CD4-positive, alpha-beta T cell treated with Interleukin-1 beta for 1 hour (primary cell): ENCODE measurements around the gene GZF1.

Source experiments
- DNase-seq, 2 donors: peaks; one replicate each; pipeline ENCODE4 v3.0.0-alpha.2; 2020 to 2022

The GZF1 gene

DNA sequence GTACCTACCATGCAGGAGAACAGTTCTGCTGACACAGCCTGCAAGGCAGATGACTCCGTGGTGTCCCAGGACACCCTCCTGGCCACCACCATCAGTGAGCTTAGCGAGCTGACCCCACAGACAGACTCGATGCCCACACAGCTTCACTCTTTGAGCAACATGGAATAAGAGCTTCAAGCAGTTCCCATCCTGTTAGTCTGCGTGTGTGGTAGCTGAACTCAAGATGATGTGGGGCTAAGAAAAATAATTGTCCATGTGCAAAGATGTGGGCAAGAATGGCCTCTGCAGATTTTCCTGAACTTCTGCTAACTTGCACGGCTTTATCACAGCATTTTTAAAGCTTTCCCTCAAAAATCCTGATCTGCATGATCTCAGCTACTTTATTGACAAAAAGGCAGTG is 8.3 kb downstream of the GZF1 start:
- DNase-seq = no peak

DNA sequence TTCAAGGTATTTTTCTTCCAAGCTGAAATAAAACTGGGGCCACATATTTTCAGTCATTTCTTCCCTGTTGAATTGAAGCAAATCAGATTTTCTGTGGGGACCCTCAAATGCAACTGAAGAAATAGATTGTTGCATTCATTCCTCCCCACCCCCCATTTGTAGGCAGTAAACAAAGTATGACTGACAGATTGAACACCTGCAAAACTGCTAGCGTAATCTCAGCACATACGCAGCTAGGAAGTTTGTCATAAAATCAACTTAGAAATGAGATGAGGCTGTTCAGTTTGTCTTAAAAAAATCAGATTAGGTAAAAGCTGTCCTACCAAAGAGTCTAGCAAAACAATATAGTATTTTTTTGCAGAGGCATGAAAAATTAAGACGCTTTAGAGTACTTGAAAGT is 8.9 kb downstream of the GZF1 start:
- no peak for DNase-seq

GRCh38 chr20:23371496-23371895 is 9.5 kb downstream of the GZF1 start:
- no peak for DNase-seq

DNA sequence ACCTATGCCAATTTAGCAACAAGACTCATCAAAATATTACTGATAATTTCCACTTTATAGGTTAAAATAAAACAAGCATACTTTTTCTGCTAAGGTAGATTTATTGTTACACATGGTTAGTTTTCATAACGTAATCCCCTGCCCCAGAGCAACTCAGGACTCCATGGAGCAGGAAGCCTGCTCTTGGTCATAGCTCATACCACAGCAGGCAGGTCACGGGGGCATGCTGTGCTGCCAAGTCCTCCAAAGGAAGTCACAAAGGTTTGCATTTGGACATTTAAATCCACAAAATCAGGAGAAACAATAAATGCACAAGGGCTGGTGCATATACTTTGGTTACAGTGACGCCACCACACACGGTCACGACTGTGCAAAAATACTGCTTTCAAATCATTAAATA is 12.5 kb downstream of the GZF1 start:
- DNase-seq = no peak

DNA sequence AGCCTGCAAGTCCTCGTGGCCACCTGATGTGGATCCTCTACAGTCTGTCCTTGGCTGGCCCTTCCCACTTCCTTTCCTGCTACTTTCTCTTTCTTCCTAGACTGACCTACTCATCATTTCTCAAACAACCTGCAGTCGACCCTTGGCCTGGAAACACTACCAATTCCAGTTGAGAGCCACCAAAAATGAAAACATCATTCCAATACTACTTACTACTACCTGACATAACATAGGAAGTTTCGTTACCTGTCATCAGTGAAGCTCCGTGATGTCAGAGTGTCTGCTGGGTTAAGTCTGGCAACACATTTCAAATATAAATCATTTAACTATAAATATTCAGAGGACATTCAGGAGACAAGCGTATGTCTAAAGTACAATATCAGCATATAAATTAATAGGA is 13.8 kb downstream of the GZF1 start:
- no peak for DNase-seq

- DNase-seq = no peak
These were observed 17.8 kb downstream of the GZF1 start for GRCh38 chr20:23379772-23380171.

DNA sequence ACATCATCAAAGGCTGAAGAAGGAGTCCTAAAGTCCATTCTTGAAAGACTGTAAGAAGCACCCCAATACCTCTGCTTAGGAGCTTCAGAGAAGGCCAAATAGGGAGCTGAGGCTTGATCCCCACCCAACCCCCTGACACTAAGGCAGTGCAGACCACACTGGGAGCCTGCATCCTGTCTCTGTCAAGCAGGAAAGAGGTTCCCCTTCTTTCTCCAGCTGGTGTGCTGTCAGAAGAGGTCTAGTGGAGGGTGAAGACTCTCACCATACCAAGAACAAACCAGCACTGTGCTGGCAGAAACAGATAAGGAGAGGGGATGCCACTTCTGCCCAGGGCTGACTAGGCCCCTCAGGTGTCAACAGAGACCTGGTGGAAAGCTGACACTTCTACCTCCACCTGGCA is 19.9 kb downstream of the GZF1 start:
- DNase-seq = no peak

DNA sequence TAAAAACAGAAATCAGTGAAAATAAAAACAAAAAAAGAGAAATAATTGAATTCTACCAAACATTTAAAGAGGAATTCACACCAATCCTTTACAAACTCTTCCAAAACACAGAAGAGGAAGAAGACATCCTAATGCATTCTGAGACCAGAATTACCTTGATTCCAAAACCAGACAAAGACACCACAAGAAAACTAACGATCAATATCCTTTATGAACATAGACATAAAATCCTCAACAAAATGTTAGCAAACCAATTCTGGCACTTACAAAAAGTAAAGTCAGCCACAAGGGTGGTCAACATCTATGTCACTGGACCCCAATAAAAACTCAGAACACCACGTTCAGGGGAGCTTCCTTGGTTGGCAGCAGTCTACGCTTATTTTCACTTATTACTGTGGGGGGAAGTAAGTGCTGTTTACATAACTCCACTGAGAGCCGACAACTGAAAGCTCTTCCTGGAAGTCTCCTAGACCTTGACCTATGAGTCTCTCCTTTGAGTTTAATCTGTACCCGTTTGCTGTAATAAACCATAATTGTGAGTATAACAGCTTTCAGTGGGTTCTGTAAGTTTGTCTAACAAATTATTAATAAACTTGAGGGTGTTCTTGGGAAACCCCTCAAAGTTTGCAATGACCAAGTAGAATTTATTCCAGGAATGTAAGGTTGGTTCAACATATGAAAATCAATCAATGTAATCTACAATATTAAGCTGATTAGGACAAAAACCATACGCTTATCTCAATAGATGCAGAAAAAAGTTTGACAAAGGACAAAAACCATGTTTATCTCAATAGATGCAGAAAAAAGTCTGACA is 24.5 kb downstream of the GZF1 start:
- no peak for DNase-seq

DNA sequence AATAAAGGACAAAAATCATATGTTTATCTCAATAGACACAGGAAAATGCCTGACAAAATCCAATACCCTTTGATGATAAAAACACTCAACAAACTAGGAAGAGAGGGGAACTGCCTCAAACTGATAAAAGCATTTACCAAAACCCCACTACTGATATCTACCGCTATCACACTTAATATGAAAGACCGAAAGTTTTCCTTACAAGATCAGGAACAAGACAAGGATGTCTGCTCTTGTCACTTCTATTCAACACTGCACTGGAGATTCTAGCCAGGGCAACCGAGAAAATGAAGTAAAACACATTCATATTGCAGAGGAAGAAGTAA is 25.1 kb downstream of the GZF1 start:
- no peak for DNase-seq

- no peak for DNase-seq
These were observed 28.3 kb downstream of the GZF1 start for GRCh38 chr20:23390091-23390774.

- DNase-seq = no peak
These were observed 29.8 kb downstream of the GZF1 start for GRCh38 chr20:23391707-23392310.

DNA sequence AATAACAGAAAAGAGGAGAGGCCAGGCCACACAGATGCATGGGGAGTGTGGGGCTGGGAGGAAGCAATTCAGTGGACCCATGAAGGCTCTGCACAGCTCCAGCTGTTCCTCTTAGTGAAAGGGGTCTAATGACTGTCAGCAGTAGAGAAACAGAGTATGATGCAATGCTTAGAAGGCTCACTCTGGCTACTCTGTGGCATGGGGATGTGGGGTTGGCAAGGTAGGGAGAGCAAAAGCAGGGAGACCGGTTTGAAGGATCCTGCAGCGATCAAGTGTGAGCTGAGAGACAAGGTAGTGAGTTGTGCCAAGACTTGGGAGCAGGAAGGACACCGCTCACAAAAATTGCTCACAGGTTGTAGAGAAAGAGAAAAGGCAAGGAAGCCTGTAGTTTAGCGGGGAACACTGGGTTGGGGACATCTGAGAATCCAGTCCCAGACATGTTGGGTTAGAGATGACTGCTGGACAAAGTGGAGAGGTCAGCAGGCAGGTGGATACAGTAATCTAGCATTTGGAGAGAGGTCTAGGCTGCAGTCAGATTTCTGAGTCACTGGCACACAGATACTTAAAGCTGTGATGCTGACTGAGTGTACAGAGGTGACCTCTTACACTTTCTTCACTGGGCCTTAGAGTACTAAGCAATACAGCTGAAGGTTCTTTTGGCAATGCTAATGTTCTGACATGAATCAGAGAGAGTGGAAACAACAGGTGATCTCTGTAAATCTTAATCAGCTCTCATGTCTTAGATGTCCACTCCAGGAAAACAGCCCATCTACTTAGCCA is 32.2 kb downstream of the GZF1 start:
- no peak for DNase-seq

- no peak for DNase-seq
These were observed 35.1 kb downstream of the GZF1 start for GRCh38 chr20:23396950-23397627.

GRCh38 chr20:23397961-23398360 is 36.0 kb downstream of the GZF1 start:
- DNase-seq = no peak

DNA sequence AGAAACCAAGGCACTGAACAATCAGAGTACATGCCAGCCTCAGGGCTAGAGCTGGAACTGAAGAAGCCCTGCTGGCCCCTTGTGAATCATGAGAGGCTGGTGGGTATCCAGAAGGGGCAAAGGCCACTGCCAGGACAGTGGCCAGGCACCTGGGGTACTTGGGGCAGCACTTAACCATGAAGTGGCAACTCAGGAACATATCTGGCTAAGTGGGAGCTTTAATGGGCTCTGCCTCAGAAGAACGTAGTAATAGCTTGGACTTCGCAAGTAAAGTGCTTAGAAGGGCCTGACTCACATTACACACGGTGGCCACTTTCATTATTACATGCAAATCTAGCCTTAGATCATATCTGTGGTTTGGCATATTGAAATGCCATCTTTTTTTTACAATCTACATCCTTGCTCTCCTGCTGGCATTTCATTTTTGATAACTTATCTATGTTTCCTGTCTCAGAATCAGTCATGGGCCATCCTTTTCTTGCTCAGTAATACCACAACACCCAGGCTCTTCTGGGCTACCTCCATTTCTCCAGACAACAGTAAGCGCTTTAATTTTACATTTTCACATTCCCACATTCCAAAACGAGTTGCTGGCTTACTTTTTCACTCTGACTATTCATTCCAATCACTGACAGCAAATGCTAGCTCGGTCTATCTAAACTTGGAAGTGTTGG is 37.7 kb downstream of the GZF1 start:
- DNase-seq = no peak

DNA sequence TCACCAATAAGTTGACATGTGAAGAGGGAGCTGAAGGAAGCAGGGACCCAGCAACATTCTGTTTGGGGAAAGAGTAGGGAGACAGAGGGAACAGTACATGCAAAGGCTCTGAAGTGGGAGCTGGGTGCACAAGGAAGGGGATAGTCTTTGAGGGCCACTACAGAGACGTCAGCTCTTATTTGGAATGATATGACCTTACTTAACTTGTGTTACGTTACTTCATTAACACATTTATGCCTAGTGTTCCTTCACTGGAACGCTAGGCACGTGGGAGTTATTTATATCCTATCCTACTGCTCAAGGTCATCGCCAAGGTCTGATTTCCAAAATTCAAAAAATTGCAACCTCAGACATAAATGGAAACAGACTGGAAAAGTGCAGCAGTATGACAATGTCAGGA is 39.1 kb downstream of the GZF1 start:
- DNase-seq = no peak

DNA sequence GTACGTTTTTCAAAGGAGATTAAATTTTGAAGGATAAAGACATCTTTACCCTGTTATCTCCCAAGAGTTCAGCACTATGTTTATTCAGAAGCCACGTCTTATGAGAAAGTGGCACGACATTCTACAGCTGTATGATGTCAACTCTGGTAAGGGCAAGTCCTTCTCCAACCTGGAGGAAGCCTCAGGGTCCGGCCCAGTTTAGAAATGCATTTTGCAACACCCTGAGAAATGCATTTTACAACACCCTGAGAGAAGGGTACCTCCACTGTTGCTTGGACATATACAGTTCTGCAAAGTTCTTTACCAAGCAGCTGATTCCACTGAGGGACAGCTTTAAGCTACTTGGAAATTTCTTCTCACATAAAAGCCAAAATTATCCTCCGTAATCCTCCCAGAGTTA is 41.8 kb downstream of the GZF1 start:
- DNase-seq = no peak

DNA sequence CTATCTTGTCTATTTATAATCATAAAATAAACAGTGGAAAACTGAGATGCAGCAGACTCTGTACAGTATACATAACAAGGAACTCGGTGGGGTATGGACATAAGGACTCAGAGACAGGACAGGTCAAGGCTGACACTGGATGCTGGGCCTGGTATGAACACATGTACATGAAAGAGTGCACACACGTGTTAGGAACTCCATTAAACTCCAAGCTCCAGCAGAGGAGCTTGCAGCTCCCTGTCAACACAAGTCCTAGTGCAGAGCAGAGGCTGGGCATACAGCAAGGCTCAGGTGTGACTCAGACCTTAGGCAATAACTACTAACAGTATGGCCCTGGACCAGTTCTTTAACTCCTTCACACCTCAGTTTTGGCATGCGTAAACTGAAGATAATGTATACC is 42.2 kb downstream of the GZF1 start:
- DNase-seq = no peak

GRCh38 chr20:23406880-23407279 is 44.9 kb downstream of the GZF1 start:
- DNase-seq = no peak

- DNase-seq = peak; percentile 26
These were observed 45.9 kb downstream of the GZF1 start for GRCh38 chr20:23407781-23408464.

- DNase-seq = no peak
These were observed 47.0 kb downstream of the GZF1 start for GRCh38 chr20:23408957-23409356.

- DNase-seq = no peak
These were observed 47.8 kb downstream of the GZF1 start for GRCh38 chr20:23409800-23410199.
